GM19395 (cell line): Measurements from ENCODE around the gene TBC1D8.

Experiments
- ATAC-seq: cut with Tn5 transposase; IDR thresholded peaks from one replicate; pipeline ENCODE4 v1.9.1; 2021; ENCODE audit warnings: mild to moderate bottlenecking, moderate library complexity; ENCODE audit not compliant: unreplicated experiment

The TBC1D8 gene

GRCh38 chr2:101139495-101139894, 11.7 kb downstream of the TBC1D8 start:
- ATAC-seq, result no peak

GRCh38 chr2:101135412-101136296, 15.5 kb downstream of the TBC1D8 start:
- ATAC-seq, result no peak

DNA sequence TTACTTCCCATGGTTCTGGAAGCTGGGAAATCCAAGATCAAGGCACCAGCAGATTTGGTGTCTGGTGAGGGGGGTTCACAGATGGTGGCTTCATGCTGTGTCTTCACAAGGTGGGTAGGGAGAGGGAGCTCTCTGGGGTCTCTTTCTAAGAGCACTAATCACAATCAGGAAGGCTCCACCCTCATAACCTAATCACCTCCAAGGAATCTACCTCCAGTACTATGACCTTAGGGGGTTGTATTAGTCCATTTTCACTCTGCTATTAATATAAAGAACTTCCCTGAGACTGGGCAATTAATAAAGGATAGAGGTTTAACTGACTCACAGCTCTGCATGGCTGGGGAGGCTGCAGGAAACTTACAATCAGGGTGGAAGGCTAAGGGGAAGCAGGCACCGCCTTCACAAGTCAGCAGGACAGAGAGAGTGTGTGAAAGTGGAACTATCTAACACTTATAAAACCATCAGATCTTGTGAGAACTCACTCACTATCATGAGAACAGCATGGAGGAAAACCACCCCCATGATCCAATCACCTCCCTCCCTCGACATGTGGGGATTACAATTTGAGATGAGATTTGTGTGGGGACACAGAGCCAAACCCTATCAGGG, 17.6 kb downstream of the TBC1D8 start:
- no peak for ATAC-seq

GRCh38 chr2:101132202-101132601, 19.0 kb downstream of the TBC1D8 start:
- no peak for ATAC-seq

DNA sequence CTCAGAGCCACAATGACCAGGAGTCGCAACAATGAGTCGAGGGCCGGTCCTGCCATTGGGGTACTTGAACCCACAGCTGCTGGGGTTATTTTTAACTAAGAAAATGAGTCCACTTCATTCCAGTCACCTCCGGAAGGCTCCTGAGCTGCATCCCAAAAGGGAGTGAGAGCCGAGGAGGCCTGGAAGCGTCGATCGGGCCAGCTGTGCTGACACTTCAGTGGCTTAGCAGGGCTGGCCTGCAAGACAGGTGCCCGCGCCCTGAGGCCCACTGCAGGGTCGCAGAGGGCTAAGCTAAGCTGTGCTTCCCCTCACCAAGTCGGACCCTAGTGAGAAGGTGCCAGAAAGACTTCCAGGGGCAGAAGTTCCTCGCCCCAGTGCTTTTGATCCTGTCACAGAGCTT, 21.1 kb downstream of the TBC1D8 start:
- ATAC-seq, result no peak

DNA sequence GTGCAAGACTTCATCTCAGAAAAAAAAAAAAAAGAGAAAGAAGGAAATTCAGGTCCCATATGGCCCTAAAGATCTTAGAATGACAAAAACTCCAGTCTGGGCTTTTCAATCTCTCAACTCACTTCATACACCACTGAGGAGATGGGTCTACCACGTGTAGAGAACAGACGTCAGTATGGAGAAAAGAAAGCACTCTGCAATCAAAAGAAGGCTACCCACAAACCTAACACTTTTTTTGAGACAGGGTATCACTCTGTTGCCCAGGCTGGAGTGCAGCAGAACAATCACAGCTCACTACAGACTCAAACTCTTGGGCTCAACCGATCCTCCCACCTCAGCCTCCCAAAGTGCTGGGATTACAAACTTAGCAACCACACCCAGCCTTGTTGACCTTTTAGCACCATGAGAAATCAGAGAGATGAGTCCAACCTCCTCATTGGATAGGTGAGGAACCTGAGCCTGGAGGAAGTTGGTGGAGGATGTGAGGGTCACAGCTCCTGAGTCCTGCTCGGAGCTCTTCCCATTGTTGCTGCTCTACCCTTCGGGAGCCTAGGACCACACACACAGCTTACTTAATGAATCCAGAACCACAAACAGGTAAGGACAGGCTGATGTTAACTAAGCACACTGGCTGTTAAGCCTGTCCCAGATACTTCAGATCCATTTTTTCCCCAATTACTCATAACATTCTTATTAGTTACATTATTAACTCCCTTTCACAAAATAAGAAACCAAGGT, 23.7 kb downstream of the TBC1D8 start:
- no peak for ATAC-seq

- no peak for ATAC-seq
Observed at GRCh38 chr2:101125808-101126207, 25.4 kb downstream of the TBC1D8 start.

GRCh38 chr2:101125374-101125773, 25.8 kb downstream of the TBC1D8 start:
- ATAC-seq, result no peak

- ATAC-seq, result no peak
Observed at GRCh38 chr2:101124643-101125366, 26.4 kb downstream of the TBC1D8 start.

DNA sequence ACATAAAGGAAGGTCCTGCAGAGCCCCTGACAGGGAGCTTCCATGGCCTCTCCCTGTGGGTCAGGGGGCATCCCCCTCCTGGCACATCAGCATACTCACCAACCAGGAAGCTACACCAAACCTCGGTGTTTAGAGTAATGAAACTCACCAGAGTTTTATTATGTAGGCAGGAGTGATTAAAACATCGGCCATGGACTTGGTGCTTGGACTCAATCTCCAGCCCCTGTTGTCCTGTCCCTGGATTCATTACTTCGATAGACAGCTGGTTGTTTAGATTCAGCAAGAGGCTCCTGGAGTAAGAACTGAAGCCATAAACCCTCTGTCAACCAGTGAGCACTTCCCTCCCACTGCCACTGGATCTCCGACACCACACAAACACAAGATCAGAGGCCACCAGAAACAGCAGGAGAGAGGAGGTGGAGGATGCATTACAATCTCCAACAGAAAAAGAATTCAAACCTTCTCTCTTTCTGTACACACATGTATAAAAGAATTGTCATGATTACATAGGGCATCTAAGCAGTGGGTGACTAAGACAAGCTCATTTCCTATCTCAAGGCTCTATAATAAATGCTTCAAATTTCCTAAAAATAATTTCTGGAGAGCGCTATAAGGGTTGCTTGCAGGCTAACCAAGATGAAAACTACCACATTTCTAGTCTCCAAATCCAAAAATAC, 27.2 kb downstream of the TBC1D8 start:
- no peak for ATAC-seq

DNA sequence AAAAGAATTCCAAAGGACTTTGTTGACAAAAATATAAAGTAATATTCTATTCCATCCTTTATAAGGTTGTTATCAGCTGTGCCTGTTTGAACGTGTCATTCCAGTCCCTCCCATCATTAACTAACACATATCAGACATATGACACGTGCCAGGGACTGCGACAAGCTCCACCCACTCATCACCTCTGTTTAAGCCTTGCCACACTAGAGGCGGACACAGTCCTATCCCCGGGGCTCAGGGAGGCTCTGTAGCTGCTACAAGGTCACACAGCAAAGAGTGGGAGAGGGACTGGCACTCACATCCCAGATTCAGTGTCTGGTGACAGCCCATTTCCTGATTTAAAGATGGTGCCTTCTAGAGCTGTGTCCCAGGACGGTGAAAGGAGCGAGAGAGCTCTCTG, 30.0 kb downstream of the TBC1D8 start:
- ATAC-seq, result no peak

DNA sequence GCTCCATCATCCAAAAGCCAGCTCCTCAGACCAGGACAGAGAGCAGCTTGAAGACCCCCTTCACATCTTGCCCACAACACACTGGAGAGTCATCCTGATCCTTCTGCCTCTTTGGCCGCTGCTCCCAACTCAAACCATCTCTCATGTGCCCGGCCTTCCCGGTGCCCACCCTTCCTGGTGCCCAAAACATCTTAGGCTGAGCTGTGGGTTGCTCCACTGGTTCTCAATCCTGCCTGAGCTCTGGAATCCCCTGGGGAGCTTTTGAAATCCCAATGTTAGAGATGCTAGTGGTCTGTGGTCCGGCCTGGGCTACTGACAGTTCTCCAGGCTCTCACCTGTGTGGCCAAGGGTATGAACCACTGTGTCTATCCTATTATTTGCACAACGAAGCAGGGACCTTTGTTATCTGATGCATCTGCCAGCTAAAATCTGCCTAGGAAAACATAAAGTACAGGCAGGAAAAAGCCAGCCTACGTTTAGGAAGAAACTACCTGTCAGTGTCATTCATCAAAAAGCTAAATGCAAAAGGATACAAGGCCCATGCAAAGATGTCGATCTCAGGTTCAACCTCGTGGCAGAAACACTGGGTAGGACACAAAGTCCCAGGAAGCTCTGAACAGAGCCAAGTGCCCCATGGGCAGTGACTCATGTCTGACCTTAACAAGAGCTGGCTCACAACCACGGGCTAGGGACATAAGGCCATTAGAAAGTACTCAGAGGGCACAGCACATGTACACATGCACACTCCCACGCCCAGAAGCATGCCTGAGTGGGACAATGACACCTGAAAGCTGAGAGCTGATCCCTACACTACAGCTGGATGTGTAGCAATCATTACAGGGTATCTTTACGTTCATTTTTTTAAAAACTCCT, 30.8 kb downstream of the TBC1D8 start:
- no peak for ATAC-seq

DNA sequence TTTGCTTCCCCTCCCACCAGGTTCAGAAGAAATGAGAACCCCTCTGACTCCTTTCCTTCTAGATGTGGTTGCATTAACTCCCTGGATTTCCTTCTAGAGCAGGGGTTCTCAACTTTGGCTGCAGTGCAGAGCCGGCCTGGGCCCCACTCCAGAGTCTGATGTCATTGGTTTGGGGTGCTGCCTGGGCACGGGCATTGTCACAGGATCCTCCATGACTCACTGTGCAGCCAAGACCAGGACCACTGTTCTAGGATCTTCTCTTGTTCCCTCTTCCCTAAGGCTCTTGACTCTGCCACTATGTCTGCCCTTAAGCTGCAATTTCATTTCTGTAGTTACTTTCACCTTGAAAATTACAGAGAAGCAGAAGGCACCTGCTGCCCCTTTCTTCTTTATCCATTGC, 31.8 kb downstream of the TBC1D8 start:
- ATAC-seq, result no peak

GRCh38 chr2:101116841-101117552, 34.2 kb downstream of the TBC1D8 start:
- no peak for ATAC-seq

DNA sequence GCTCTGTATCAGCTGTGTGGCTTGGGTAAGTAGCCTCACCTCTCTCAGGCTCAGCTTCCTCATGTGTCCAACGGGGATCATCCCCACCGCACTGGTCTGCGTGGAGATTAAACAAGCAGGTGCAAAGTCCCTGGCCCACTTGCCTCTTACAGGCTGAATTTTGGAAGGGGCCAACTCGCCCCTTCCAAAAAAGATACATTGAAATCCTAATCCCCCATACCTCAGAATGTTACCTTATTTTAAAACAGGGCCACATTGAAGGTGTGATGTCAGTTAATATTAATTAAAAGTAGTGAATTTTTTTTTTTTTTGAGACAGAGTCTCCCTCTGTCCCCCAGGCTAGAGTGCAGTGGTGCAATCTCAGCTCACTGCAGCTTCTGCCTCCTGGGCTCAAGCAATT, 34.8 kb downstream of the TBC1D8 start:
- ATAC-seq, result no peak

DNA sequence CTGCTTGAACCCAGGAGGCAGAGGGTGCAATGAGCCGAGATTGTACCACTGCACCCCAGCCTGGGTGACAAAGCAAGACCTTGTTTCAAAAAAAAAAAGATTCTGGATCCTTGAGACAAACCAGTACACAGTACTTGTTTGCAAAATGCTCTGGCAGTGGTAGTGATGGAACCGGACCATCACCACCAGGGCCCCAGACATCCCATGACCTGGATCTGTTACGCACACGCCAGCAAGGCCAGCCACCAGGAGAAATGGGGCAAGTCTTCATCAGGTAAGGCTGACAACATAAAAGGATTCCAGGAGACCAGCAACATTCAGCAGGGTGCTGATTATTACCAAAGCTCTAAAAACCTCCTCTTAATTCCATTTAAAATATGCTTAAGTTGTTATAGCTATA, 35.5 kb downstream of the TBC1D8 start:
- no peak for ATAC-seq

DNA sequence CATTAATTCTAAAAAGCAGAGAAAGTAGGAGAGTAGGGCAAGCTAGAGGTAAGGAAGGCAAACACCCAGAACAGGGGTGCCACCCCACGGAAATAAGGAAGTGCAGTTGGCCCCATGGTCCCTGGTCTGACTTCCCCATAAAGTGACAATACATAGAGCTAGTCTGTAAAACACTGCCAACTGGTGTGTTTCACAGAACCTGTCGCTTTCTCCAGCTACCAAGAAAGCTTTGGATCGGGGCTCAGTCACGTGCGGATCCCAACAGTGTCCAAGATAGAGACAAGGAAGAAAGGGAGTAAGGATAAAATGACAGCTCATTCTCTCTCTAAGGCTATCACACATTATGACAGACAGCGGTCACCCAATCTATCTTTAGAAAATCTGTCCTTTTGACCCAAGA, 36.4 kb downstream of the TBC1D8 start:
- ATAC-seq, result no peak

DNA sequence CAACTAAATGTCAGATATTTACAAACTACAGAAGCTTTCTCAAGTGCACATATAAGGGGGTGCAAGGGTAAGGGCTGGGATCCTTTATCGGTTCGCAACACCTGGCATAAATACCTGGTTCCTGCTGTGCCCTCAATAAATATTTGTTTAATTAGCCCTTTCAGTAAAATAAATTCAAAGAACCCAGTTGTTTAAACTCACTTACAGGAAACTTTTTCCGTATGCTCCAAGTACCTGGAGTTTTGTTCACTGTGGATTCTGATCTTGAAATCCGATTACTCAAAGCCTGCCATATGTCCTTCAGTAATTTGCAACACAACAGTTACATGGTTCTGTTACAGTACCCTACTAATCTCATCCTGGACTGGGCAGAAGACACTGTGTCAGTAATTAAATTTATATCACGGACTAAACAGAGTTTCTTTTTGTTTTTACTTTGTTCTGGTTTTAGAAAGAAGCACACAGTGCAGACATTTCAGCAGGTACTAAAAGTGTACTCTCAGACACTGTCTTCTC, 36.9 kb downstream of the TBC1D8 start:
- no peak for ATAC-seq
